ENCODE data around the gene RAD51AP1. TPM values are rescaled to one million over a fixed set of nuclear protein-coding genes. Genes with fewer than 3 reads are reported as not detected.

RAD51AP1 gene
- total RNA-seq, 2 donors from 2014 or later: 5.5 to 7.6 TPM

GRCh38 chr12:4603946-4604345, 65.3 kb downstream of the RAD51AP1 start:
- H3K4me3 ChIP-seq: no peak overlapping the region
- 7% methylated on average over 1 of the region's 1 CpG for WGBS
- TF ChIP-seq CTCF (IDR thresholded peaks at IDR 0.05) (no peak), POLR2A (IDR thresholded peaks at IDR 0.05) (no peak), POLR2AphosphoS5 (IDR thresholded peaks at IDR 0.05) (no peak)
- H3K9me3 ChIP-seq: no peaks in the 10 kb centered on the region
- no peaks in the 10 kb centered on the region for H3K4me1 ChIP-seq (replicated peaks)
- no peaks in the 10 kb centered on the region for H3K27me3 ChIP-seq (replicated peaks; ENCODE audit: insufficient read depth)
- no peak overlapping the region for H3K27ac ChIP-seq
- no peak for DNase-seq (ENCODE audit: low spot score)
- intact Hi-C loops (cut with DNase I): loop anchor here (5.0 to 10.0 kb wide), 2 partner anchors 67 to 151 kb away; partner anchors contain the start of gene RAD51AP1
- no peaks in the 10 kb centered on the region for H3K36me3 ChIP-seq

DNA sequence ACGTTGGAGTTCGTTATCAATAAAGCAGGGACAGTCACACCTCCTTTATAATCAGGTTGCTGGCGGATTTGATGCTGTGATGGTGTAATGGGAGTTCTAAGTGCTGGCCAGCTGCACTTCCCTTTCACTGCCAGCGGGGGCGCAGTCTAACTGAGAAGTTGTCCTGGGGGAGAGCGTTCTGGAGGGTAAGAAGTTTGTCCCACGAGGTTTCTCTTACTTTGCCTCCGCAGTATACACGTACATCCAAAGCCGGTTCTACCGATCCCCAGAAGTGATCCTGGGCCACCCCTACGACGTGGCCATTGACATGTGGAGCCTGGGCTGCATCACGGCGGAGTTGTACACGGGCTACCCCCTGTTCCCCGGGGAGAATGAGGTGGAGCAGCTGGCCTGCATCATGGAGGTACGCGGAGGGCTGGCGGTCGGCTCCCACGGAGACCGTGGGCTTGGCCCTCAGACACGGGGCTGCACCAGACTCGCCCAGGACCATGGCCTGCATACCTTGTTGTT, 66.0 kb downstream of the RAD51AP1 start:
- intact Hi-C loops (cut with DNase I): loop anchor here (5.0 to 10.0 kb wide), 2 partner anchors 67 to 150 kb away; partner anchors contain the start of gene RAD51AP1
- Histone ChIP-seq H3K27ac (peak overlapping the region; percentile 45 to 62), H3K27me3 (replicated peaks; ENCODE audit: insufficient read depth) (no peaks in the 10 kb centered on the region), H3K4me3 (peak overlapping the region; percentile 60 to 70), H3K36me3 (no peaks in the 10 kb centered on the region), H3K4me1 (replicated peaks) (no peaks in the 10 kb centered on the region), H3K9me3 (no peaks in the 10 kb centered on the region)
- 0% methylated on average over 25 of the region's 25 CpGs for WGBS
- TF ChIP-seq POLR2A (IDR thresholded peaks at IDR 0.05): no peak
- TF ChIP-seq CTCF (IDR thresholded peaks at IDR 0.05): peak; percentile 84 to 95 (median 93)
- TF ChIP-seq POLR2AphosphoS5 (IDR thresholded peaks at IDR 0.05): peak; percentile 91
- DNase-seq (ENCODE audit: low spot score): peak; percentile 84

GRCh38 chr12:4607056-4607455, 68.4 kb downstream of the RAD51AP1 start:
- 60% methylated on average over 3 of the region's 3 CpGs for WGBS
- H3K4me3 ChIP-seq: no peak overlapping the region
- H3K27me3 ChIP-seq (replicated peaks; ENCODE audit: insufficient read depth): no peaks in the 10 kb centered on the region
- no peak for DNase-seq (ENCODE audit: low spot score)
- TF ChIP-seq POLR2A (IDR thresholded peaks at IDR 0.05): no peak
- TF ChIP-seq POLR2AphosphoS5 (IDR thresholded peaks at IDR 0.05): no peak
- TF ChIP-seq CTCF (IDR thresholded peaks at IDR 0.05): no peak
- H3K36me3 ChIP-seq: peaks cover 0 to 5% of the 10 kb centered on the region in 2 donors
- intact Hi-C loops (cut with DNase I): loop anchor here (10.0 kb wide), 1 partner anchor 148 kb away; no protein-coding TSS in a partner anchor
- no peaks in the 10 kb centered on the region for H3K9me3 ChIP-seq
- no peaks in the 10 kb centered on the region for H3K4me1 ChIP-seq (replicated peaks)
- no peak overlapping the region for H3K27ac ChIP-seq

DNA sequence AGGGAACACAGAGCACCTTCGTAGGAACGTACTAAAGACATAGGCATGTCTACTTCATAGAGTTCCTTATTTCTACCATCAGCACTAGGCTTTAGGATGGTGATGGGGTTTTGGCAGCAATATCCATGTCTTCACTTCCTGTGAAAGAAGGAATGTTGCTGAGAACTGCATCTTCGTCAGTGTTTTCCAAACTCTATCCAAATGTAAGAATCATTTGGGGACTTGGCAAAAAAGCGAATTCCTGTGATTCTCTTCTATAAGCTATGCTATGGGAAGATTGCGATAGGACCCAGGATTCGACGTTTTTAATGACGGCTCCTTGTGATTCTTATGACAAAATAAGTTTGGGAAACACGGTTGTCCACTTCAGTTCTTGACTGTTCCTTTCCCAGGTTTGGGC, 70.4 kb downstream of the RAD51AP1 start:
- intact Hi-C loops (cut with DNase I): loop anchor here (10.0 kb wide), 1 partner anchor 146 kb away; no protein-coding TSS in a partner anchor
- Histone ChIP-seq H3K27ac (no peak overlapping the region), H3K9me3 (no peaks in the 10 kb centered on the region), H3K36me3 (peaks cover 0 to 5% of the 10 kb centered on the region in 2 donors), H3K4me1 (replicated peaks) (no peaks in the 10 kb centered on the region), H3K4me3 (no peak overlapping the region), H3K27me3 (replicated peaks; ENCODE audit: insufficient read depth) (no peaks in the 10 kb centered on the region)
- DNase-seq (ENCODE audit: low spot score): no peak
- no peak for TF ChIP-seq CTCF (IDR thresholded peaks at IDR 0.05)
- TF ChIP-seq POLR2AphosphoS5 (IDR thresholded peaks at IDR 0.05): no peak
- no peak for TF ChIP-seq POLR2A (IDR thresholded peaks at IDR 0.05)
- 89% methylated on average over 9 of the region's 9 CpGs for WGBS

Other genes with a start within 250 kb of the RAD51AP1 start
- gene TIGAR, start 217.7 kb upstream of the RAD51AP1 start, total RNA-seq: 1 to 10 TPM; 1.9 to 6.6 TPM
- gene FGF23, start 159.2 kb upstream of the RAD51AP1 start, total RNA-seq: not detected
- gene FGF6, start 93.1 kb upstream of the RAD51AP1 start, total RNA-seq: not detected
- gene DYRK4, start 23.3 kb downstream of the RAD51AP1 start, total RNA-seq: 10 to 100 TPM; 42.2 to 61.2 TPM
- 10 to 100 TPM in 1 of 2 donors, 1 to 10 TPM in 1; 1.8 to 13.9 TPM for gene AKAP3, start 110.2 kb downstream of the RAD51AP1 start, total RNA-seq
- gene NDUFA9, start 110.2 kb downstream of the RAD51AP1 start, total RNA-seq: 10 to 100 TPM; 21.8 to 38.8 TPM
- gene GALNT8, start 181.5 kb downstream of the RAD51AP1 start, total RNA-seq: 1 to 10 TPM in 1 of 2 donors, under 1 TPM in 1; 0.41 to 5.1 TPM

Data from prostate gland (tissue), 2 donors.